Activated T-cell treated with anti-CD3 and anti-CD28 coated beads for 24 hours (primary cell): ENCODE measurements around the gene TRAF5.
"Not testable (repeated sequence)": the region's sequence is repeated elsewhere in the genome, so short reads cannot be mapped to it uniquely, and the experiment has no call there.

Experiments used
- DNase-seq: peaks from one replicate; pipeline ENCODE4 v3.0.0-alpha.2; 2020; ENCODE audit warnings: low read depth

Gene TRAF5, protein sequence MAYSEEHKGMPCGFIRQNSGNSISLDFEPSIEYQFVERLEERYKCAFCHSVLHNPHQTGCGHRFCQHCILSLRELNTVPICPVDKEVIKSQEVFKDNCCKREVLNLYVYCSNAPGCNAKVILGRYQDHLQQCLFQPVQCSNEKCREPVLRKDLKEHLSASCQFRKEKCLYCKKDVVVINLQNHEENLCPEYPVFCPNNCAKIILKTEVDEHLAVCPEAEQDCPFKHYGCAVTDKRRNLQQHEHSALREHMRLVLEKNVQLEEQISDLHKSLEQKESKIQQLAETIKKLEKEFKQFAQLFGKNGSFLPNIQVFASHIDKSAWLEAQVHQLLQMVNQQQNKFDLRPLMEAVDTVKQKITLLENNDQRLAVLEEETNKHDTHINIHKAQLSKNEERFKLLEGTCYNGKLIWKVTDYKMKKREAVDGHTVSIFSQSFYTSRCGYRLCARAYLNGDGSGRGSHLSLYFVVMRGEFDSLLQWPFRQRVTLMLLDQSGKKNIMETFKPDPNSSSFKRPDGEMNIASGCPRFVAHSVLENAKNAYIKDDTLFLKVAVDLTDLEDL

DNA sequence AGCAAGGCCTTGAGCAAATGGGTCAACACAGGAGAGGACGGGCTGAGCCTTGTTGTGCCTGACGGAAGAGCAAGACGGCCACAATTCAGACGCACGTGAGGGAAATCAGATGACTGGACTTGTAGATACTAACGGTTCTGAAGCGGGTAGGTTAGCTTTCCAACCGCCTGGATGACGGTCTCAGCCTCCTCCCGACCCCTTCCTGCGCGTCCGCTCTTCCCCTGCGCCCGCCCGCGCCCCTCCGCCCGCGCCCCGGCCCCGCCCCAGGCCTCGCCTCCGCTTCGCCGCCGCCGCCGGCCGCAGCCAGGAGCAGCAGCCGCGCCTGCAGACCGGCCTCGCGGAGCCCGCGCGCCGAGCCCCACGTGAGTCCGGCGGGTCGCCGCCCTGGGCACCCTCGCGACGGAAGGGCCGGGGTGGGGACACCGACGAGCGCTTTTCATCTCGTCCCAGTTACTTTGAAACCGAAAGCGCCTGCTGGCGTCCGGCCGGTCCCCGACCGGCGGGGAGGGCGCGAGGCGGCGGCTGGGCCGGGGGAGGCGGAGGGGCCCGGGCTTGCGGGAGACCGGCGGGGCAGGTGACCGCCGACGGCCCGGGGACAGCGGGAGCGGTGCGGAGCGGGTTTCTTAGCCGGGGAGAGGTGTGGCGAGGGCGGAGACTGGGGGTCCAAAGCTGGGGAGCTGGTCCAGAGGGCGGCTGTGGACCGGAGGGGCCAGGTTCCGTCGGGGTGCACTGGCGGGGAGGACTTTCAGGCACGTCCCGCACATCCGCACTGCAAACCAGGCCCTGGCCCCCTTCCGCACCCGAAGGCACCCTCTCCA lies at the start of gene TRAF5:
TSS of gene TRAF5 (plus strand) at position 306 of the 818 bp plus-strand sequence. CDS start 26,407 bp downstream, outside the sequence.
- DNase-seq = no peak

GRCh38 chr1:211279340-211279739 lies 47.3 kb upstream of the TRAF5 start:
- no peak for DNase-seq

DNA sequence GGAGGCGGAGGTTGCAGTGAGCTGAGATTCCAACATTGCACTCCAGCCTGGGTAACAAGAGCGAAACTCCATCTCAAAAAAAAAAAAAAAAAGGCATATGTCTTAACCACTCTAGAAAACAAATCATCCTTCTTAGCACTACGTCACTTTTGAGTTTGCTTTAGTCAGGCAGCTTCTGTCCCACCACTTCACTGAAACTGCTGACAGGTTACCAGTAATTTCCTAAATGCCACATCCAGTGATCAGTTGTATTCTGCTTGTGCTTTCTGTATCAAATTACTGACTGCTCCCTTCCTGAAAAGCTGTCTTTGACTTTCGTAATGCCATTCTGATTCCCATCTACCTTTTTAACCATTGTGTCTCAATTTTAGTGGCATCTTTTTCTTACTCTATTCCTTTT lies 45.7 kb upstream of the TRAF5 start:
- no peak for DNase-seq

DNA sequence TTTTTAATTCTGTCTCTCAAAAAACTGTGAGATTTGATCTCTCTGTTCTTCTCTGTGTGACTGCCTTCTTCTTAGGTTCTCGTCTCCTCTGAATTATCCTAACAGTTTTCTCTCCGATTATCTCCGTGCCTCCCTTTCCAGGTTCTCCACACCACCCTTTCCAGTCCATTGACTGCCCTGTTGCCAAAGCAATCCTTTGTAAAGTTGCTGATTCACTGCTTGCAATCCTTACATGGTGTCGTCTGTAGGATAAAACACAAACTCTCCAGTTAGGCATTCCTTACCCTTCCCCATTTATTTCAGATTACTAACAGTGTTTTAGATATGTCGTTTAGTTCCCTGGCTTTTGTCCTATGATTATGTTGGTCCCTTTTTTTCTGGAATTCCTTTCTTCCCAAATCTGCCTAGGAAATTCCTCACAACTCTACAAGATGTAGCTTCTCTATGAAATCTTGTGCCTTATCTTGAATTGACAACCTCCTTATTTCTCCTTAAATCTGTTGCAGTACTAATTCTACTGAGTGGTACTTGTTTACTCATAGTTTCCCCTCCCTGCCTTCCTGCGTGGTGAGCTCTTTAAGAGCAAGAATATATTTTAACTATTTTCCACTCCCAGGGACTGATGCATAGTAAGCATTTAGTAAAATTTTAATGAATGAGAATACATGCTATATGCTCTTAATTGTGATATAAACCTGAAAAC lies 45.2 kb upstream of the TRAF5 start:
- no peak for DNase-seq

DNA sequence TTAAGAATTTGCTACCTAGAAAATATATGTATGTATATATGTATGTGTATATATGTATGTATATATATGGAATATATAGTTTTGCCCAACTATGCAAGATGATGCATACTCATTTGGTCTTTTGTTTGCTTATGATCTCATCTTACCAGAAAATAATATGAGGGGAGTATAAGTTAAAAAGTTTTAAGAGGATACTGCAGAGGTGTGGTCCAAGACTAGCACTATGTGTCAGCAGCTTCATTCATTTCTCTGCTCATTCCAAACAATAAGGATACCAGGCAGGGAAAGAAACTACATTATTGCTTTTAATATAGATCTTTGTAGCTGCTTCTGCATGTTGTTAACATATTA lies 44.6 kb upstream of the TRAF5 start:
- DNase-seq = no peak

- no peak for DNase-seq
These were observed 41.4 kb upstream of the TRAF5 start for GRCh38 chr1:211285196-211285595.

GRCh38 chr1:211287218-211287617 lies 39.4 kb upstream of the TRAF5 start:
- DNase-seq = no peak

GRCh38 chr1:211292411-211292810 lies 34.2 kb upstream of the TRAF5 start:
- DNase-seq = no peak

GRCh38 chr1:211296396-211296795 lies 30.2 kb upstream of the TRAF5 start:
- DNase-seq = no peak

DNA sequence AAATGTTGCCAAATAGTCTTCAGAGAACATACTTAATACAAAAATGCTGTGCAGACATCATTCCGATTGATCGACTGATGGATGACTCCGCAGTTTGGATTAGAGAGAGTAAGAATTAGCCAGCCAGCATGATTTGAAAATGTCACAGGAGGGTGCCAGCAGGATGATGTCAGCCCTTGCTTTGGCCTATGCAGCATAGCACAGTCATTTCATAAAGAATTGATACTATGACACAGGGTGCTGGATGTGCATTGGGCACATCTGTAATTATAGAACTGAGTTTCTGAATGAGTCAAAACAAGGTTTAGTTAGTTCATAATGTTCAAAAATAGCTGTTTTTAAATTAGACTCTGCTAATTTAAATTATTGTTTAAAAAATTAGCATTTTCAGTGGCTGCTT lies 21.6 kb upstream of the TRAF5 start:
- DNase-seq = no peak

GRCh38 chr1:211309617-211310016 lies 17.0 kb upstream of the TRAF5 start:
- DNase-seq = no peak

GRCh38 chr1:211313392-211313791 lies 13.2 kb upstream of the TRAF5 start:
- no peak for DNase-seq

GRCh38 chr1:211318576-211319280 lies 7.9 kb upstream of the TRAF5 start:
- no peak for DNase-seq

GRCh38 chr1:211319892-211320291 lies 6.7 kb upstream of the TRAF5 start:
- DNase-seq = no peak

DNA sequence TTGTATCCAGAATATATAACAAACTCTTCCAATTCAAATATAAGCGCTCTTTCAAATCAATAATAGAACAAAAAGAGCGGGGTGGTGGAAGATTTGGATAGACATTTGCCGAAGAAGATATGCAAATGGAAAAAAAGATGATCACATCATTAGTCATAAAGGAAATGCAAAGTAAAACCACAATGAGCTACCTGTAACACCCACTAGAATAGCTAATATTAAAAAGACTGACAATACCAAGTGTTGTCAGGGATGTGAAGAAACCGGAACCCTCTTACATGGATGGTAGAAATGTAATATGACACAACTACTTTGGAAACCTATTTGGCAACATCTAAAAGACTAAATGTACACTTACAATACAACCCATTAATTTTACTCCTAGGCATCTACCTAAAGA lies 5.7 kb upstream of the TRAF5 start:
- DNase-seq = no peak

DNA sequence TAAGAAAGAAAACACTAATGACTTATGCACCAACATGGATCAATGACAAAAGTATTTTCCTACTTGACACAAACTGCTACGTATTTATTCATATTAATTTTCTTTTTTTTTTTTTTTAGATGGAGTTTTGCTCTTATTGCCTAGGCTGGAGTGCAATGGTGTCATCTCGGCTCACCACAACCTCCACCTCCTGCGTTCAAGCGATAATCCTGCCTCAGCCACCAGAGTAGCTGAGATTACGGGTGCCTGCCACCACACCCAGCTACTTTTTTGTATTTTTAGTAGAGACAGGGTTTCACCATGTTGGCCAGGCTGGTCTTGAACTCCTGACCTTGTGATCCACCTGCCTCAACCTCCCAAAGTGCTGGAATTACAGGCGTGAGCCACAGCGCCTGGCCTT lies 5.0 kb upstream of the TRAF5 start:
- not testable (repeated sequence) for DNase-seq

- DNase-seq = peak; percentile 67
These were observed 3.2 kb upstream of the TRAF5 start for GRCh38 chr1:211323156-211324063.

DNA sequence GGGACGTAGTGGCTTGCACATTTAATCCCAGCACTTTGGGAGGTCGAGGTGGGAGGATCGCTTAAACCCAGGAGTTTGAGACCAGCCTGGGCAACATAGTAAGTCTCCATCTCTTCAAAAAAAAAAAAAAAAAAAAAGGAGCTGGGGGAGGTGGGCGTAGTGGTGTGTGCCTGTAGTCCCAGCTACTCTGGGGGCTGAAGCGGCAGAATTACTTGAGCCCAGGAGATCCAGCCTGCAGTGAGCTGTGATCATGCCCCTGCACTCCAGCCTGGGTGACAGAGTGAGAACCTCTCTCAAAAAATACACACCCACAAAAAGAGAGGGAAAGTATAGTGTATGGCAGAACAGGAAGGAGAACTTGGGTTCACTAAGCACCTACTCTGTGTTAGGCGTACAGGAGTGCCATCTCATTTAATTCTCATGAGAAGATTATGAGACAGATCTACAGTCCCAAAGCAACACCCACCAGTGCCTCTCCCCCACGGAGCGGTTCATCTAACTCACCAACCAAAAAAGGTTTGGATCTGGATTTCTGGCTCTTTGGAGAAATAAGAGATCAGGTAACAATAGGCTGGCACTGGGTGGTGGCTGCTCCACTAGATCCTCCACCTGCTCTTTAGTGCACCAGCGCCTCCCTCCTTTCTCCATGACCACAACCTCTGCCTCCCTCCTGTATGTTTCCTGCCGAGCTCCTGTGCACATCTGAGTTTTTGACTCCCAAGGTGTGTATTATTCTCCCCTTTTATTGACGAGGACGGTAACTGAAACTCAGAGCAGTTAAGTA lies 1.4 kb upstream of the TRAF5 start:
- DNase-seq = no peak

DNA sequence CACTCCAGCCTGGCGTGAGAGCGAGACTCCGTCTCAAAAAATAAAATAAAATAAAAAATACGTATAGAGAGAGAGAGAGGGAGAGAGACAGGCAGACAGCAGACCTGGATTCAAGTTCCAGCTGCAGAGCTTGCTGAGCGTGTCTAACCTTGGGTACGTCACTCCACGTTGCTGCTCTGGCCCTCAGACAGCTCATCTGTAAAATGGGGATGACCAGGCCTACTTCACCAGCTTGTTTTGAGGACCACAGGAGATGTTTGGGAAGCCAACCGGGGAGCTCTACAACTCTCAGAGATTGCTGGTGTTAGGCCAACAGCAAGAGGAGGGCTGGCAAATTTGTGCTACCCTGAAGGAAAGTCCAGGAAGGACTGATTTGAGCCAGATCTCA lies 499 bp upstream of the TRAF5 start:
- no peak for DNase-seq

- no peak for DNase-seq
These were observed 801 bp downstream of the TRAF5 start for GRCh38 chr1:211327346-211327921.
